GM23338 (cell line): ENCODE data around the gene GABBR1.

Experiments used
- EZH2 ChIP-seq: fragments of 200-600 bp; sonication (generic); IDR thresholded peaks from one replicate; pipeline ENCODE4 v1.8.0; 2017; ENCODE audit warnings: antibody characterized with exemption, mild to moderate bottlenecking, low read depth; ENCODE audit not compliant: unreplicated experiment
- EZH2phosphoT487 ChIP-seq: fragments of 200-600 bp; sonication (generic); IDR thresholded peaks from one replicate; pipeline ENCODE4 v1.8.1; 2018; ENCODE audit warnings: antibody characterized with exemption; ENCODE audit not compliant: unreplicated experiment
- JUNB ChIP-seq: IDR thresholded peaks from one replicate; pipeline ENCODE4 v1.6.1; 2016; ENCODE audit warnings: antibody characterized with exemption; ENCODE audit not compliant: unreplicated experiment
- NANOG ChIP-seq: IDR thresholded peaks from 2 replicates; pipeline ENCODE4 v1.6.1; 2016; ENCODE audit warnings: antibody characterized with exemption, borderline replicate concordance
- POLR2AphosphoS5 ChIP-seq: IDR thresholded peaks from 2 replicates; pipeline ENCODE4 v1.6.1; 2016; ENCODE audit warnings: antibody characterized with exemption, low read depth
- REST ChIP-seq: IDR thresholded peaks from one replicate; pipeline ENCODE4 v1.6.1; 2018; ENCODE audit warnings: antibody characterized with exemption; ENCODE audit not compliant: unreplicated experiment
- ZNF462 ChIP-seq: fragments of 250-450 bp; sonication (Bioruptor Pico); IDR thresholded peaks from 2 replicates; pipeline ENCODE4 v1.5.0; 2020; ENCODE audit warnings: mild to moderate bottlenecking, moderate library complexity
- TF ChIP-seq, protein P1 (sequence below), 2 experiments: fragments of 200-600 bp in 1 of 2; sonication (generic) in 1 of 2; conservative IDR thresholded peaks; 2 replicates each; pipeline versions ENCODE4 v1.5.1 to v1.6.1; 2016 to 2017; ENCODE audit warnings: antibody characterized with exemption in 2 of 2, low read depth in 2 of 2, mild to moderate bottlenecking in 2 of 2, moderate library complexity in 1 of 2

DNA sequence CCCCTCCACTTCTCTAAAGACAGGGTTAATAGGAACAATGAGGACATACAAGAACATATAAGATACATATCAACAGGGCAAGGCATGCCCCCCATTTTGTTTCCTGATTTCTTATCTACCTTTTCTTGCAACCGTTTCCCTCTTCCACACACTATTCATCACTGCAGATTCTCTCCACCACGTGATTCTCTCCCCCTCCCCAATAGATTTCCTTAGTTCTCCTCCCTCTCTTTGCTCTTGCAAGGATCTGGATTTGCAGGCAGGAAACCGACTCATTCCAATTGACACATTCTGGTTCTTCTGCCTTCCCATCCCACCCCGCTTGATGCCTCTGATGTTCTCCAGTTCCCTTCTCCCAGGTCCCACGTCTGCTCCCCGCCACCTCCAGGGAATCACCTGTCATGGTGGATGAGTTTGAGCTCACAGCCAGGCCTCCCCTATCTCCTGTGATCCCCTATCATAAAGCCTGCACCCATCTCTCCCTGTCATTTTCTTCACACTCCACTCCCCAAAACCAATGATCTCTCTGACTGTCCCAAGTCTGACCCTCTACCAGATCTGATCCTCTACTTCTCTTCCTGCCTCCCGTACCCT lies 7.5 kb downstream of the GABBR1 start:
- TF ChIP-seq POLR2AphosphoS5, result no peak
- TF ChIP-seq, protein P1, sequence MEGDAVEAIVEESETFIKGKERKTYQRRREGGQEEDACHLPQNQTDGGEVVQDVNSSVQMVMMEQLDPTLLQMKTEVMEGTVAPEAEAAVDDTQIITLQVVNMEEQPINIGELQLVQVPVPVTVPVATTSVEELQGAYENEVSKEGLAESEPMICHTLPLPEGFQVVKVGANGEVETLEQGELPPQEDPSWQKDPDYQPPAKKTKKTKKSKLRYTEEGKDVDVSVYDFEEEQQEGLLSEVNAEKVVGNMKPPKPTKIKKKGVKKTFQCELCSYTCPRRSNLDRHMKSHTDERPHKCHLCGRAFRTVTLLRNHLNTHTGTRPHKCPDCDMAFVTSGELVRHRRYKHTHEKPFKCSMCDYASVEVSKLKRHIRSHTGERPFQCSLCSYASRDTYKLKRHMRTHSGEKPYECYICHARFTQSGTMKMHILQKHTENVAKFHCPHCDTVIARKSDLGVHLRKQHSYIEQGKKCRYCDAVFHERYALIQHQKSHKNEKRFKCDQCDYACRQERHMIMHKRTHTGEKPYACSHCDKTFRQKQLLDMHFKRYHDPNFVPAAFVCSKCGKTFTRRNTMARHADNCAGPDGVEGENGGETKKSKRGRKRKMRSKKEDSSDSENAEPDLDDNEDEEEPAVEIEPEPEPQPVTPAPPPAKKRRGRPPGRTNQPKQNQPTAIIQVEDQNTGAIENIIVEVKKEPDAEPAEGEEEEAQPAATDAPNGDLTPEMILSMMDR (conservative IDR thresholded peaks at IDR 0.05; ENCODE audit: low read depth in 2 of 2), result no peak
- no peak for TF ChIP-seq REST
- no peak for TF ChIP-seq EZH2
- TF ChIP-seq EZH2phosphoT487, result no peak
- no peak for TF ChIP-seq ZNF462 (CRISPR knock-in tag)
- TF ChIP-seq JUNB, result no peak
- TF ChIP-seq NANOG, result no peak
